Fibroblast of lung (primary cell): ENCODE data around the gene STXBP5.

Source experiments
- CTCF ChIP-seq, 2 donors: IDR thresholded peaks in 1 of 2; conservative IDR thresholded peaks in 1 of 2; 1 replicate in 1 of 2; 2 replicates in 1 of 2; pipeline ENCODE4 v1.5.1; 2011 to 2012; ENCODE audit warnings: low read length in 2 of 2, control low read depth in 1 of 2, inconsistent platforms in 1 of 2, low read depth in 1 of 2, mild to moderate bottlenecking in 1 of 2
- EZH2 ChIP-seq: IDR thresholded peaks from 2 replicates; pipeline ENCODE4 v1.5.1; 2012; ENCODE audit warnings: low read length, control low read depth, mild to moderate bottlenecking; ENCODE audit errors: missing control alignments

DNA sequence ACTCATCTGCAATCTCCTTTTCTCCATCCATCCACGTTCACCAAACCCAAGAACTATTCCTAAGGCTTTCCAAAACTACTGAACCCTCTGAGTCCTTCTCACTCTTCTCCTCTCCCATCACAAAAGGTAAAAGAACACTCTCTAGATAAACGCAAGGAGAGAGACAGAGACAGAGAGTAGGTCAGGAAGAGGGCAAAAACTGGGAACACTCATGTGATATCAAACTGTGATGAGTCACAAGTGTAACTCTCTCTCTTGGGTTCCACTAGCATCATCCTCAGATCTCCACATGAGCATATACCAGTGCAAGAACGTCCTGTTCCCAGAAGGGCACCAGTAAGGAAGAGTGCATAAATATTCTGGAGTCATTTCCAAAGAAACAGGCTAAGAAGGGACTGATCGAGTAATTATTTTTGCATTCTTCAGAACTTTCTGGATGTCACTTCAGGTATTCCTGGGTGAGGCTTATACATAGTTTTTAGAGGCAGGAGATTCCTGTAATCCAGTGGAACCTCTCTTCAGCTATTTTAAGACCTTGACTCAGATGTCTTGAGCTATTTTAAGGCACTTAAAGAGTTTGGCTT lies 47.3 kb upstream of the STXBP5 start:
- TF ChIP-seq CTCF (conservative IDR thresholded peaks at IDR 0.05 in 1 of 2, IDR thresholded peaks at IDR 0.05 in 1 of 2; ENCODE audit: low read depth in 1 of 2, low read length in 2 of 2) (no peak), EZH2 (no peak)
